RWPE2 (cell line): ENCODE data around the gene GRAMD4.
A peak's percentile ranks its signal among the peaks of the same experiment; 100 is the strongest.

Source experiments
- ATAC-seq: fragments of 200-7000 bp; cut with Tn5 transposase; 3 replicates; pipeline ENCODE4 v1.9.1; 2021; ENCODE audit warnings: low read depth
- DNase-seq: peaks from one replicate; pipeline ENCODE4 v3.0.0-alpha.2; 2020; ENCODE audit warnings: low spot score
- H3K27ac ChIP-seq: fragments of 450-650 bp; 2 replicates; pipeline ENCODE4 v1.5.1; 2017; ENCODE audit warnings: mild to moderate bottlenecking; ENCODE audit not compliant: poor library complexity, severe bottlenecking
- H3K27me3 ChIP-seq: fragments of 250-450 bp; sonication (Bioruptor Pico); 2 replicates; pipeline ENCODE4 v1.5.1; 2021; ENCODE audit warnings: mild to moderate bottlenecking, moderate library complexity; ENCODE audit not compliant: insufficient read depth, poor library complexity, severe bottlenecking
- H3K36me3 ChIP-seq: fragments of 250-450 bp; sonication (Bioruptor Pico); 2 replicates; pipeline ENCODE4 v1.5.1; 2020; ENCODE audit warnings: low read depth, mild to moderate bottlenecking, moderate library complexity
- H3K4me1 ChIP-seq: fragments of 250-450 bp; sonication (Bioruptor Pico); 2 replicates; pipeline ENCODE4 v1.5.1; 2021; ENCODE audit warnings: mild to moderate bottlenecking, moderate library complexity; ENCODE audit not compliant: insufficient read depth, poor library complexity, severe bottlenecking
- H3K4me3 ChIP-seq: fragments of 250-450 bp; sonication (Bioruptor Pico); 2 replicates; pipeline ENCODE4 v1.5.1; 2021; ENCODE audit warnings: mild to moderate bottlenecking, moderate library complexity; ENCODE audit not compliant: severe bottlenecking
- H3K9me3 ChIP-seq: fragments of 250-450 bp; sonication (Bioruptor Pico); 2 replicates; pipeline ENCODE4 v1.5.1; 2021; ENCODE audit warnings: mild to moderate bottlenecking, moderate library complexity; ENCODE audit not compliant: severe bottlenecking
- CTCF ChIP-seq: fragments of 450-650 bp; IDR thresholded peaks from one replicate; pipeline ENCODE4 v1.5.1; 2017; ENCODE audit warnings: mild to moderate bottlenecking, moderate library complexity; ENCODE audit not compliant: poor library complexity, severe bottlenecking

Gene GRAMD4

GRCh38 chr22:46619830-46620501 is at the start of gene GRAMD4:
TSS of gene GRAMD4 (plus strand) at chr22:46620386. CDS start at chr22:46626800, 6,414 bp downstream.
- Histone ChIP-seq H3K9me3 (no peaks in the 10 kb centered on the region), H3K36me3 (no peaks in the 10 kb centered on the region), H3K4me3 (no peak within 1 kb of the TSS), H3K27ac (no peak within 1 kb of the TSS), H3K4me1 (no peaks in the 10 kb centered on the region), H3K27me3 (no peaks in the 10 kb centered on the region)
- no peak for TF ChIP-seq CTCF
- DNase-seq = no peak
- ATAC-seq = no peak

DNA sequence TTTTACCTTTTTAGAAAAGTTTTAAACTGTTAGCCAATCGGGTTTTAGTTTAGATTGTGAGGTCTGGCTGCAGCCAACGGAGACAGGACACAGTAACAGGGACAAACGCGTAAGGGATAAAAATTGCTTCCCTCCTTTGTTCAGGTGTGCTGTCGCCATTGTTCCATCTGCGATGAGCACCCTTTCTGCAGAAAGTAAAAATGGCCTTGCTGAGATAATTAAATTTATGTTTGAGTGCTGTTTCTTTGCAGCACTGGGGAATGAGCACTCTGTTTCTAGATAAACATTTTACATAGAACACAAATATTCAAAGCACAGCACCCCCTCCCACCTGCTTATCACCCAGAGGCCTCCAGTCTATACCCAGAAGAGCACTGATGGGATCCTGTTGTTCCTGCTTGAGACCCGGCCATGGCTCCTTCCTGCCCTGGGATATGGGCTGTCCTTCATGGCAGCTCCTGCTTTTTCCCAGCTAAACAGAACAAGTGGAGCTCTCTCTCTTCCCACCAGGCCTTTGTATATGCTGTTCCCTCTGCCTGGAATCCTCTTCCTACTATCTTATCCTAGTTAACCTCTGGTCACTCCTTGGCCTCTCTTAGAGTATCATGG is 48.4 kb upstream of the GRAMD4 start:
- Histone ChIP-seq H3K9me3 (no peaks in the 10 kb centered on the region), H3K36me3 (no peaks in the 10 kb centered on the region), H3K4me3 (no peak overlapping the region), H3K4me1 (peaks cover 15% of the 10 kb centered on the region), H3K27me3 (no peaks in the 10 kb centered on the region), H3K27ac (no peak overlapping the region)
- TF ChIP-seq CTCF = no peak
- DNase-seq (peak; percentile 10), ATAC-seq (no peak)

DNA sequence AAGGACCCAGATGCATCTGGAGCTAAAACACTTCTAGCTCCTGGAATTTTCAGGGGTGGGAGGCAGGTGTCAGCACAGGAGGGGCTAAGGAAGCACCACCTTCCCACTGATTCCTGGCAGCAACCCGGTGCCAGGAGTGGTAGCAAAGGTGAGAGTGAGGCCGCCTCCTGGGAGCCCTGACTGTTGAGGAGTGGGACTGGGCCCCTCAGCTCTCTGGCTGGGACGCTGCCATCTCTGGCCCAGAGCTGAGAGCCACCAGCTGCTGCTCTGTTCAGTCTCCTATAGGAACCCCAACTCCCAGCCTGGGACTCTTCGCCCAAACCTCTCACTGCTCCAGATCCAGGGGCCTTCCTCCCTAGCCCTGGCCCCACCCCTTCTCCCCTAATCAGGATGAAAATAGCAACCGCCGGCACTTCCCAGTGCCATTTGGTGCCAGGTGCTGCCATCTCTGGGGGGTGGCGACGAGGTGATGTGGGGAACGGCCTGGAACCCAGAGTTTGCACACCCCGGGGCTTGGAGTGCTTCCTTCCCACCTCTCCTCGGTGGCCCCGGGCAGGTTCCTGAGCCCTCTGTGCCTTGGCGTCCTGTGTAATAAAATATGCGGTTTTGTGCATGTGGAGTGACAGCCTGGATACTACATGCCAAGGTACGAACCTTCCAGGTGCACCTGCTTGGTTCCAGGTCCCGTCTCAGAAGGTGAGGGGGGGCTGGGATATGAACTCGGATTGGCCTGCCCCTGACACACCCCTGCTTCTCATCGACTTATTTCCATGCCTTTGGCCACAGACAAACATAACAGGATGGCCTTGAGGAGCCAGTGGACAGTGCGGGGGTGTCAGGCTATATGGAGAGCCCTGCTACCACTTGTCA is 47.0 kb upstream of the GRAMD4 start:
- peaks cover 18% of the 10 kb centered on the region for H3K4me1 ChIP-seq
- H3K9me3 ChIP-seq = no peaks in the 10 kb centered on the region
- no peak overlapping the region for H3K27ac ChIP-seq
- DNase-seq = peak; percentile 51
- H3K27me3 ChIP-seq = no peaks in the 10 kb centered on the region
- no peak for TF ChIP-seq CTCF
- ATAC-seq = no peak
- no peak overlapping the region for H3K4me3 ChIP-seq
- H3K36me3 ChIP-seq = no peaks in the 10 kb centered on the region

DNA sequence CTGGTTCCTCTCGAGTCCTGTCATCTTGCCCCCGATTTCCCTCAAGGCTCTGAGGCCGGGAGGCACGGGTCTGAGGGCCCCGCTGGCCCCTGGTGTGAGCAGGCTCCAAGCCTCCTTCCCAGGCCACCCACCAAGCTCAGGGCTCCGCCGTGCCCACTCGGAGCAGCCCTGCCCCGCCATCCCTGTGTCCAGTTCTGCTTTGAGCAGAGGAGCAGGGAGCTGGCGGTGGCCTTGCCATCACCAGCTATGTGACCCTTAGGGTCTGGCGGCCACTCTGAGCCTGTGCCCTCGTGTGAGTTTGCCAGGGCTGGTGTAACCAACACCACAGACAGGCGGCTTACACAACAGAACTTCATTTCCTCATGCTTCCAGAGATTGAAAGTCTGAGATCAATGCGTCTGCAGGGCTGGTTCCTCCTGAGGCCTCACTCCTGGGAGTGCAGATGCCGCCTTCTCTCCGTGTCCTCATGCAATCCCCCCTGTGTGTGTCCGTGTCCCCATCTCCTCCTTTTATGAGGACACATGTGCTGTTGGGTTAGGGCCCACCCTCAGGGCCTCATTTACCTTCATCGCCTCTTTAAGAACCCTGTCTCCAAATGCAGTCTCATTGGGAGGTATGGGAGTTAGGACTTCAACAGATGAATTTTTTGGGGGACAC is 46.3 kb upstream of the GRAMD4 start:
- no peak overlapping the region for H3K27ac ChIP-seq
- no peak overlapping the region for H3K4me3 ChIP-seq
- TF ChIP-seq CTCF = no peak
- H3K4me1 ChIP-seq = peaks cover 18% of the 10 kb centered on the region
- H3K27me3 ChIP-seq = no peaks in the 10 kb centered on the region
- ATAC-seq (no peak), DNase-seq (peak; percentile 51)
- H3K9me3 ChIP-seq = no peaks in the 10 kb centered on the region
- H3K36me3 ChIP-seq = no peaks in the 10 kb centered on the region
